Measurements from ENCODE around the gene GALNT1. TPM values are rescaled to one million over a fixed set of nuclear protein-coding genes. Genes with fewer than 3 reads are reported as not detected.

Gene GALNT1
- total RNA-seq, 1 donor from 2014 or later, result 113 TPM

DNA sequence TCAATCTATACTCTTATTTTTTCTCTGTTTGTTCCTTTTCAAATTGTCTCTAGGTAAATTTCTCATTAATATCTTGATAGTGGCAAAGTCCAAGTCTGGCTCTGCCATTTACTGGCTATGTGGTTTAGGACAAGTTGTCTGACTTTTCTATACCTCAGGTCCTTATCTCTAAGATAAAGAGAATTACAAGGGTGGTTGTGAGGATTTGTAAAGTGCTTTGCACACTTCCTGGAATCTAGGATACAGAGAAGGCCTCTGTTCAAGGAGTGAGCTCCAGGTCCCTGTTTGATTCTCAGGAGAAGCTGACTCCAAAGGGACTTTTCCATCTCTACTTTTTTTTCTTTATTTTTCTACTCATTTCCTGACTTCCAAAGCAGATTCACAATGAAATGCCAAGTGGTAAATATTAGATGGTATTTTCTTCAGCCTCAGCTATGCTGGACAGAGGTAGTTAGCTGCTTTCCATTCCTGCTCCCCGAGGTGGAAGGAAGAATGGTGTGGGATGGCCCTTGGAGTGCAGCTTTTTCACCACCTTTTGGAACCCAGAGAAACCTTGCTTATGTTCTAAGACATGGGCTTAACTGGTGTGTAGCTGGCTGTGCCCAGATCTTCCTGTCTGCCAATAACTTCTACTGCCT lies 90.5 kb downstream of the GALNT1 start:
- no peaks in the 10 kb centered on the region for H3K27me3 ChIP-seq
- H3K4me1 ChIP-seq, result peaks cover 3% of the 10 kb centered on the region
- no peaks in the 10 kb centered on the region for H3K9me3 ChIP-seq (ENCODE audit: low read depth)
- H2AFZ ChIP-seq (replicated peaks), result no peak overlapping the region
- H3K4me3 ChIP-seq, result no peak overlapping the region
- H3K9me3 Mint-ChIP-seq, result peaks cover 3% of the 10 kb centered on the region
- no peaks in the 10 kb centered on the region for H3K79me2 ChIP-seq (ENCODE audit: low read depth)
- no peaks in the 10 kb centered on the region for H3F3A ChIP-seq (ENCODE audit: low read depth)
- H3K9ac ChIP-seq, result no peak overlapping the region
- H3K36me3 Mint-ChIP-seq, result peaks cover 17% of the 10 kb centered on the region
- no peaks in the 10 kb centered on the region for H4K20me1 ChIP-seq (ENCODE audit: low read depth)
- no peaks in the 10 kb centered on the region for H3K4me1 Mint-ChIP-seq
- DNase-seq (ENCODE audit: low spot score), result no peak
- no peak overlapping the region for H3K27ac Mint-ChIP-seq
- H3K27ac ChIP-seq, result no peak overlapping the region
- no peak overlapping the region for H3K4me3 Mint-ChIP-seq
- peaks cover 3% of the 10 kb centered on the region for H3K27me3 Mint-ChIP-seq (ENCODE audit: insufficient read depth, low read depth)
- no peak overlapping the region for H3K4me2 ChIP-seq
- H3K36me3 ChIP-seq, result no peaks in the 10 kb centered on the region
- no peak for TF ChIP-seq EZH2 (IDR thresholded peaks at IDR 0.05)
- TF ChIP-seq, protein P1, sequence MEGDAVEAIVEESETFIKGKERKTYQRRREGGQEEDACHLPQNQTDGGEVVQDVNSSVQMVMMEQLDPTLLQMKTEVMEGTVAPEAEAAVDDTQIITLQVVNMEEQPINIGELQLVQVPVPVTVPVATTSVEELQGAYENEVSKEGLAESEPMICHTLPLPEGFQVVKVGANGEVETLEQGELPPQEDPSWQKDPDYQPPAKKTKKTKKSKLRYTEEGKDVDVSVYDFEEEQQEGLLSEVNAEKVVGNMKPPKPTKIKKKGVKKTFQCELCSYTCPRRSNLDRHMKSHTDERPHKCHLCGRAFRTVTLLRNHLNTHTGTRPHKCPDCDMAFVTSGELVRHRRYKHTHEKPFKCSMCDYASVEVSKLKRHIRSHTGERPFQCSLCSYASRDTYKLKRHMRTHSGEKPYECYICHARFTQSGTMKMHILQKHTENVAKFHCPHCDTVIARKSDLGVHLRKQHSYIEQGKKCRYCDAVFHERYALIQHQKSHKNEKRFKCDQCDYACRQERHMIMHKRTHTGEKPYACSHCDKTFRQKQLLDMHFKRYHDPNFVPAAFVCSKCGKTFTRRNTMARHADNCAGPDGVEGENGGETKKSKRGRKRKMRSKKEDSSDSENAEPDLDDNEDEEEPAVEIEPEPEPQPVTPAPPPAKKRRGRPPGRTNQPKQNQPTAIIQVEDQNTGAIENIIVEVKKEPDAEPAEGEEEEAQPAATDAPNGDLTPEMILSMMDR (IDR thresholded peaks at IDR 0.05), result no peak

DNA sequence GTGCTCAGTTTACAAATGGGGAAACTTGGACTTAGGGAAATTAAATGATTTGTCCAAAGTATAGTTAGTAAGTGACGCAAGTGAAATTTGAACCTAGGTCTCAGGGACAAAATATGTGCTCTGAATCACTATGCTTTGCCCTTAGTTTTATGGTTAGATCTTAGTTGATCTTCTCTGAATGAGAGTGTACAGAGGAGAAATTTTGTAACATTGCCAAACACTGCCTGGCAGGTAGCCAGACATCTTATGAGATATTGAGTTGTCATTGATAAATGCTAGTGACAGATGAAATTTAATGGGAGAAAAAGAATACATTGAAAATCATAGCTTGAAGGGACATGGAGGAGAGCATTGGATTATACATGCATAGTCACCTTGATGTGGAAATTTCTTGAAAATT lies 91.4 kb downstream of the GALNT1 start:
- peaks cover under 1% of the 10 kb centered on the region for H3K9me3 Mint-ChIP-seq
- H3K36me3 Mint-ChIP-seq, result peaks cover 9% of the 10 kb centered on the region
- Histone ChIP-seq H3K36me3 (no peaks in the 10 kb centered on the region), H4K20me1 (ENCODE audit: low read depth) (no peaks in the 10 kb centered on the region), H3K4me1 (peaks cover 9% of the 10 kb centered on the region), H3K9me3 (ENCODE audit: low read depth) (no peaks in the 10 kb centered on the region), H3K4me3 (no peak overlapping the region), H3F3A (ENCODE audit: low read depth) (no peaks in the 10 kb centered on the region), H3K79me2 (ENCODE audit: low read depth) (no peaks in the 10 kb centered on the region), H2AFZ (replicated peaks) (no peak overlapping the region), H3K9ac (no peak overlapping the region), H3K27me3 (no peaks in the 10 kb centered on the region), H3K27ac (no peak overlapping the region), H3K4me2 (no peak overlapping the region)
- TF ChIP-seq, protein P1 (IDR thresholded peaks at IDR 0.05), result no peak
- DNase-seq (ENCODE audit: low spot score), result no peak
- H3K27ac Mint-ChIP-seq, result no peak overlapping the region
- H3K4me1 Mint-ChIP-seq, result peaks cover under 1% of the 10 kb centered on the region
- H3K27me3 Mint-ChIP-seq (ENCODE audit: insufficient read depth, low read depth), result peaks cover 3% of the 10 kb centered on the region
- no peak overlapping the region for H3K4me3 Mint-ChIP-seq

DNA sequence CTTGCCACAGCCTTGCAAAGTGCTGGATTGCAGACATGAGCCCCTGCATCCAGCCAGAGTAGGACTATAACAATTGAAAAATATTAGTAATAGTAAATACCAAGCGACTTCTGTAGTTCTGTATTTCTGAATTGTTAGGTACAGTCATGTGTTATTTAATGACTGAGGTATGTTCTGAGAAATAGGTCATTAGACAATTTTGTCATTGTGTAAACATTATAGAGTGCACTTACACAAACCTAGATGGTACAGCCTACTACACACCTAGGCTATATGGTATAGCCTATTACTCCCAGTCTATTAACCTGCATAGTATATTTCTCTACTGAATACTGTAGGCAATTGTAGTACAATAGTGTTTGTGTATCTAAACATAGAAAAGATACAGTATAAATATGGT lies 92.1 kb downstream of the GALNT1 start:
- H3K27ac ChIP-seq, result no peak overlapping the region
- no peak overlapping the region for H3K4me3 ChIP-seq
- no peaks in the 10 kb centered on the region for H3K79me2 ChIP-seq (ENCODE audit: low read depth)
- no peaks in the 10 kb centered on the region for H3K27me3 ChIP-seq
- Mint-ChIP-seq H3K36me3 (peaks cover 4% of the 10 kb centered on the region), H3K27me3 (ENCODE audit: insufficient read depth, low read depth) (peaks cover 3% of the 10 kb centered on the region), H3K4me1 (peaks cover 4% of the 10 kb centered on the region), H3K9me3 (no peaks in the 10 kb centered on the region), H3K4me3 (no peak overlapping the region), H3K27ac (no peak overlapping the region)
- peaks cover 14% of the 10 kb centered on the region for H3K4me1 ChIP-seq
- no peaks in the 10 kb centered on the region for H3K36me3 ChIP-seq
- no peaks in the 10 kb centered on the region for H3K9me3 ChIP-seq (ENCODE audit: low read depth)
- H2AFZ ChIP-seq (replicated peaks), result no peak overlapping the region
- no peak overlapping the region for H3K9ac ChIP-seq
- H3F3A ChIP-seq (ENCODE audit: low read depth), result no peaks in the 10 kb centered on the region
- no peaks in the 10 kb centered on the region for H4K20me1 ChIP-seq (ENCODE audit: low read depth)
- TF ChIP-seq EZH2 (IDR thresholded peaks at IDR 0.05), result no peak
- TF ChIP-seq EZH2phosphoT487 (IDR thresholded peaks at IDR 0.05), result no peak
- TF ChIP-seq, protein P1 (IDR thresholded peaks at IDR 0.05), result no peak
- DNase-seq (ENCODE audit: low spot score), result no peak
- H3K4me2 ChIP-seq, result no peak overlapping the region
